ENCODE measurements around the gene CDK13.
"Not testable (repeated sequence)": the region's sequence is repeated elsewhere in the genome, so short reads cannot be mapped to it uniquely, and the experiment has no call there.

CDK13 gene

GRCh38 chr7:40105879-40106473 lies 155.9 kb downstream of the CDK13 start:
- no peak for DNase-seq

GRCh38 chr7:40115936-40116335 lies 165.9 kb downstream of the CDK13 start:
- no peak for DNase-seq

GRCh38 chr7:40117199-40117598 lies 167.1 kb downstream of the CDK13 start:
- not testable (repeated sequence) for DNase-seq

GRCh38 chr7:40118201-40118600 lies 168.1 kb downstream of the CDK13 start:
- DNase-seq, result not testable (repeated sequence)

GRCh38 chr7:40120020-40120419 lies 170.0 kb downstream of the CDK13 start:
- no peak for DNase-seq

- not testable (repeated sequence) for DNase-seq
Measured at GRCh38 chr7:40122100-40122939, 172.3 kb downstream of the CDK13 start.

GRCh38 chr7:40122940-40123254 lies 172.8 kb downstream of the CDK13 start:
- DNase-seq, result no peak

GRCh38 chr7:40133561-40134427 lies 183.7 kb downstream of the CDK13 start:
- DNase-seq, result no peak

GRCh38 chr7:40134428-40135316 lies 184.6 kb downstream of the CDK13 start, which contains the start of the genes MPLKIP and SUGCT:
Gene MPLKIP (minus strand): TSS chr7:40134622. CDS start chr7:40134567, 55 bp downstream.
Gene SUGCT (plus strand): TSS chr7:40135005.
- DNase-seq, result peak; percentile 87

GRCh38 chr7:40135317-40135610 lies 185.2 kb downstream of the CDK13 start:
- DNase-seq, result no peak

GRCh38 chr7:40137563-40137962 lies 187.5 kb downstream of the CDK13 start:
- DNase-seq, result no peak

- no peak for DNase-seq
Measured at GRCh38 chr7:40138973-40139372, 188.9 kb downstream of the CDK13 start.

- DNase-seq, result not testable (repeated sequence)
Measured at GRCh38 chr7:40139891-40140290, 189.8 kb downstream of the CDK13 start.

GRCh38 chr7:40141916-40142315 lies 191.9 kb downstream of the CDK13 start:
- not testable (repeated sequence) for DNase-seq

GRCh38 chr7:40145596-40146130 lies 195.6 kb downstream of the CDK13 start:
- DNase-seq, result not testable (repeated sequence)

GRCh38 chr7:40147371-40148246 lies 197.6 kb downstream of the CDK13 start:
- DNase-seq, result no peak

GRCh38 chr7:40148247-40148580 lies 198.2 kb downstream of the CDK13 start:
- not testable (repeated sequence) for DNase-seq

- no peak for DNase-seq
Measured at GRCh38 chr7:40148671-40149070, 198.6 kb downstream of the CDK13 start.

Data from central memory CD4-positive, alpha-beta T cell (primary cell).